Measurements from ENCODE around the gene CD2AP. TPM values are rescaled to one million over a fixed set of nuclear protein-coding genes. Genes with fewer than 3 reads are reported as not detected.

Gene CD2AP
- total and polyA plus RNA-seq, 7 donors, result 17.7 to 80.2 (median 21.8) TPM

GRCh38 chr6:47663462-47664216 lies 186.1 kb downstream of the CD2AP start:
- Histone ChIP-seq H3K27me3 (no peaks in the 10 kb centered on the region), H3K4me1 (no peaks in the 10 kb centered on the region), H3K27ac (no peak overlapping the region), H3K9me3 (no peaks in the 10 kb centered on the region), H3K36me3 (no peaks in the 10 kb centered on the region), H3K4me3 (no peak overlapping the region)
- intact Hi-C loops (cut with DNase I), result no loop called here
- 92 to 95% methylated on average over 13 of the region's 13 CpGs for WGBS, 2 donors
- DNase-seq, result no peak
- no peak for TF ChIP-seq POLR2AphosphoS5 (IDR thresholded peaks at IDR 0.05)
- no peak for TF ChIP-seq EP300 (IDR thresholded peaks at IDR 0.05)
- no peak for TF ChIP-seq POLR2A (IDR thresholded peaks at IDR 0.05)
- no peak for TF ChIP-seq CTCF (IDR thresholded peaks at IDR 0.05)

- no peak for TF ChIP-seq POLR2A (IDR thresholded peaks at IDR 0.05)
- no peak for TF ChIP-seq CTCF (IDR thresholded peaks at IDR 0.05)
- TF ChIP-seq POLR2AphosphoS5 (IDR thresholded peaks at IDR 0.05), result no peak
- TF ChIP-seq EP300 (IDR thresholded peaks at IDR 0.05), result no peak
- Histone ChIP-seq H3K4me3 (no peak overlapping the region), H3K9me3 (no peaks in the 10 kb centered on the region), H3K27me3 (no peaks in the 10 kb centered on the region), H3K4me1 (no peaks in the 10 kb centered on the region), H3K36me3 (no peaks in the 10 kb centered on the region), H3K27ac (no peak overlapping the region)
- intact Hi-C loops (cut with DNase I), result no loop called here
- 33 to 67% methylated on average over 3 of the region's 3 CpGs for WGBS, 2 donors
- no peak for DNase-seq
Observed at GRCh38 chr6:47665112-47665511, 187.5 kb downstream of the CD2AP start.

GRCh38 chr6:47669684-47670513 lies 192.3 kb downstream of the CD2AP start:
- Histone ChIP-seq H3K27ac (no peak overlapping the region), H3K4me1 (no peaks in the 10 kb centered on the region), H3K4me3 (no peak overlapping the region), H3K27me3 (no peaks in the 10 kb centered on the region), H3K9me3 (no peaks in the 10 kb centered on the region), H3K36me3 (no peaks in the 10 kb centered on the region)
- 37 to 45% methylated on average over 6 of the region's 6 CpGs for WGBS, 2 donors
- TF ChIP-seq POLR2AphosphoS5 (IDR thresholded peaks at IDR 0.05) (no peak), CTCF (IDR thresholded peaks at IDR 0.05) (no peak), POLR2A (IDR thresholded peaks at IDR 0.05) (no peak), EP300 (IDR thresholded peaks at IDR 0.05) (no peak)
- DNase-seq, result no peak
- intact Hi-C loops (cut with DNase I), result no loop called here

- Histone ChIP-seq H3K4me3 (no peak overlapping the region), H3K27ac (no peak overlapping the region), H3K4me1 (no peaks in the 10 kb centered on the region), H3K36me3 (no peaks in the 10 kb centered on the region), H3K9me3 (no peaks in the 10 kb centered on the region), H3K27me3 (no peaks in the 10 kb centered on the region)
- WGBS, 2 donors, result 69 to 85% methylated on average over 3 of the region's 3 CpGs
- intact Hi-C loops (cut with DNase I), result no loop called here
- DNase-seq, result no peak
- TF ChIP-seq POLR2A (IDR thresholded peaks at IDR 0.05), result no peak
- no peak for TF ChIP-seq POLR2AphosphoS5 (IDR thresholded peaks at IDR 0.05)
- TF ChIP-seq CTCF (IDR thresholded peaks at IDR 0.05), result no peak
- TF ChIP-seq EP300 (IDR thresholded peaks at IDR 0.05), result no peak
Observed at GRCh38 chr6:47670851-47671250, 193.3 kb downstream of the CD2AP start.

Data from sigmoid colon (tissue), 7 donors.